GM23248 (cell line): ENCODE measurements around the gene ADAMTS7.
"Not testable (repeated sequence)": the region's sequence is repeated elsewhere in the genome, so short reads cannot be mapped to it uniquely, and the experiment has no call there.

Experiments
- EZH2 ChIP-seq: fragments of 200-600 bp; sonication (generic); IDR thresholded peaks from 2 replicates; pipeline ENCODE4 v1.6.1; 2018; ENCODE audit warnings: antibody characterized with exemption, mild to moderate bottlenecking; ENCODE audit not compliant: insufficient read depth, poor library complexity, severe bottlenecking
- EZH2phosphoT487 ChIP-seq: fragments of 200-600 bp; sonication (generic); IDR thresholded peaks from 2 replicates; pipeline ENCODE4 v1.6.1; 2018; ENCODE audit warnings: antibody characterized with exemption, moderate library complexity, mild to moderate bottlenecking, low read depth; ENCODE audit not compliant: insufficient read depth

GRCh38 chr15:78758486-78759200 lies 52.6 kb downstream of the ADAMTS7 start:
- TF ChIP-seq EZH2, EZH2phosphoT487: not testable (repeated sequence)
